ENCODE measurements around the gene RNF31. TPM values are rescaled to one million over a fixed set of nuclear protein-coding genes. Genes with fewer than 3 reads are reported as not detected.

Gene RNF31
- polyA plus RNA-seq, 1 experiment, result 12.4 TPM

- ChIA-PET POLR2A (no interaction called here), CTCF (interaction anchor here (1.1 kb wide), 1 partner anchor 12 kb away, joined by 3 read pairs; no protein-coding TSS in a partner anchor)
- TF ChIP-seq, protein P1, sequence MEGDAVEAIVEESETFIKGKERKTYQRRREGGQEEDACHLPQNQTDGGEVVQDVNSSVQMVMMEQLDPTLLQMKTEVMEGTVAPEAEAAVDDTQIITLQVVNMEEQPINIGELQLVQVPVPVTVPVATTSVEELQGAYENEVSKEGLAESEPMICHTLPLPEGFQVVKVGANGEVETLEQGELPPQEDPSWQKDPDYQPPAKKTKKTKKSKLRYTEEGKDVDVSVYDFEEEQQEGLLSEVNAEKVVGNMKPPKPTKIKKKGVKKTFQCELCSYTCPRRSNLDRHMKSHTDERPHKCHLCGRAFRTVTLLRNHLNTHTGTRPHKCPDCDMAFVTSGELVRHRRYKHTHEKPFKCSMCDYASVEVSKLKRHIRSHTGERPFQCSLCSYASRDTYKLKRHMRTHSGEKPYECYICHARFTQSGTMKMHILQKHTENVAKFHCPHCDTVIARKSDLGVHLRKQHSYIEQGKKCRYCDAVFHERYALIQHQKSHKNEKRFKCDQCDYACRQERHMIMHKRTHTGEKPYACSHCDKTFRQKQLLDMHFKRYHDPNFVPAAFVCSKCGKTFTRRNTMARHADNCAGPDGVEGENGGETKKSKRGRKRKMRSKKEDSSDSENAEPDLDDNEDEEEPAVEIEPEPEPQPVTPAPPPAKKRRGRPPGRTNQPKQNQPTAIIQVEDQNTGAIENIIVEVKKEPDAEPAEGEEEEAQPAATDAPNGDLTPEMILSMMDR (IDR thresholded peaks at IDR 0.05; ENCODE audit: insufficient read depth, low read depth, low read length), result no peak
- H3K4me3 ChIP-seq (ENCODE audit: low read depth, low read length), result no peak overlapping the region
- no peak for DNase-seq (ENCODE audit: low read depth)
- no peaks in the 10 kb centered on the region for H3K27me3 ChIP-seq (ENCODE audit: control insufficient read depth, insufficient read depth, low read length)
- peaks cover 23% of the 10 kb centered on the region for H3K36me3 ChIP-seq (ENCODE audit: control insufficient read depth, insufficient read depth, low read length)
Measured at GRCh38 chr14:24204163-24205146, 57.2 kb downstream of the RNF31 start.

GRCh38 chr14:24206260-24207103 lies 59.2 kb downstream of the RNF31 start:
- Histone ChIP-seq H3K36me3 (ENCODE audit: control insufficient read depth, insufficient read depth, low read length) (peaks cover 29% of the 10 kb centered on the region), H3K27me3 (ENCODE audit: control insufficient read depth, insufficient read depth, low read length) (no peaks in the 10 kb centered on the region), H3K4me3 (ENCODE audit: low read depth, low read length) (no peak overlapping the region)
- TF ChIP-seq, protein P1 (IDR thresholded peaks at IDR 0.05; ENCODE audit: insufficient read depth, low read depth, low read length), result no peak
- CTCF ChIA-PET, result interaction anchor here (0.5 to 1.7 kb wide), 3 partner anchors 11 to 729 kb away, joined by 3 to 5 read pairs (median 3); no protein-coding TSS in a partner anchor
- no peak for DNase-seq (ENCODE audit: low read depth)
- POLR2A ChIA-PET, result no interaction called here

DNA sequence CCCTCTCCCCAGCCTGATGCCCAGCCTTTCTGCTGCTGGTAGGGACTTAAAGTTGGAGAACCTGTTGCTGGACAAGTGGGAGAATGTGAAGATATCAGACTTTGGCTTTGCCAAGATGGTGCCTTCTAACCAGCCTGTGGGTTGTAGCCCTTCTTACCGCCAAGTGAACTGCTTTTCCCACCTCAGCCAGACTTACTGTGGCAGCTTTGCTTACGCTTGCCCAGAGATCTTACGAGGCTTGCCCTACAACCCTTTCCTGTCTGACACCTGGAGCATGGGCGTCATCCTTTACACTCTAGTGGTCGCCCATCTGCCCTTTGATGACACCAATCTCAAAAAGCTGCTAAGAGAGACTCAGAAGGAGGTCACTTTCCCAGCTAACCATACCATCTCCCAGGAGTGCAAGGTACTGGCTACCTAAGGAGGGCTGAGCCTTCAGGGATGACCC lies 59.8 kb downstream of the RNF31 start:
- POLR2A ChIA-PET, result no interaction called here
- Histone ChIP-seq H3K4me3 (ENCODE audit: low read depth, low read length) (no peak overlapping the region), H3K27me3 (ENCODE audit: control insufficient read depth, insufficient read depth, low read length) (no peaks in the 10 kb centered on the region), H3K36me3 (ENCODE audit: control insufficient read depth, insufficient read depth, low read length) (peaks cover 27% of the 10 kb centered on the region)
- DNase-seq (ENCODE audit: low read depth), result no peak
- TF ChIP-seq, protein P1 (IDR thresholded peaks at IDR 0.05; ENCODE audit: insufficient read depth, low read depth, low read length), result no peak
- CTCF ChIA-PET, result interaction anchor here (1.7 kb wide), 1 partner anchor 11 kb away, joined by 5 read pairs; no protein-coding TSS in a partner anchor

GRCh38 chr14:24207625-24208024 lies 60.3 kb downstream of the RNF31 start:
- ChIA-PET POLR2A (no interaction called here), CTCF (interaction anchor here (1.7 kb wide), 1 partner anchor 12 kb away, joined by 5 read pairs; no protein-coding TSS in a partner anchor)
- no peaks in the 10 kb centered on the region for H3K27me3 ChIP-seq (ENCODE audit: control insufficient read depth, insufficient read depth, low read length)
- H3K36me3 ChIP-seq (ENCODE audit: control insufficient read depth, insufficient read depth, low read length), result peaks cover 27% of the 10 kb centered on the region
- no peak overlapping the region for H3K4me3 ChIP-seq (ENCODE audit: low read depth, low read length)
- no peak for DNase-seq (ENCODE audit: low read depth)
- TF ChIP-seq, protein P1 (IDR thresholded peaks at IDR 0.05; ENCODE audit: insufficient read depth, low read depth, low read length), result no peak

Small RNA genes within 50 kb of the gene (small RNA-seq; reads per million reads assigned to genes)
- gene AL136295.4 (ENCODE audit: insufficient read length, low read depth, low replicate concordance) (not detected), gene CHMP4A (ENCODE audit: insufficient read length, low read depth, low replicate concordance) (not detected), gene IPO4 (ENCODE audit: insufficient read length, low read depth, low replicate concordance) (not detected), gene IRF9 (ENCODE audit: insufficient read length, low read depth, low replicate concordance) (not detected), gene RNA5SP383 (ENCODE audit: insufficient read length, low read depth, low replicate concordance) (not detected)

Other genes with a start within 250 kb of the RNF31 start
- 24.3 and 24.7 TPM in 2 replicates for gene DHRS4, start 193.7 kb upstream of the RNF31 start, polyA plus RNA-seq (2011; rRNA removed)
- 12.5 and 15.0 TPM in 2 replicates for gene DHRS4L2, start 158.6 kb upstream of the RNF31 start, polyA plus RNA-seq (2011; rRNA removed)
- gene CARMIL3, start 95.5 kb upstream of the RNF31 start, polyA plus RNA-seq (2011; rRNA removed), result 0.02 and 0.04 TPM in 2 replicates
- gene CPNE6, start 75.9 kb upstream of the RNF31 start, polyA plus RNA-seq (2011; rRNA removed), result not detected in 2 replicates
- gene PCK2, start 53.2 kb upstream of the RNF31 start, polyA plus RNA-seq (2011; rRNA removed), result 141 and 227 TPM in 2 replicates
- gene DCAF11, start 32.7 kb upstream of the RNF31 start, polyA plus RNA-seq (2011; rRNA removed), result 41.5 and 50.0 TPM in 2 replicates
- gene NRL, start 32.5 kb upstream of the RNF31 start, polyA plus RNA-seq (2011; rRNA removed), result 0.59 and 0.91 TPM in 2 replicates
- gene FITM1, start 16.8 kb upstream of the RNF31 start, polyA plus RNA-seq (2011; rRNA removed), result 0.10 and 0.23 TPM in 2 replicates
- 48.9 and 106 TPM in 2 replicates for gene PSME1, start 11.3 kb upstream of the RNF31 start, polyA plus RNA-seq (2011; rRNA removed)
- gene EMC9, start 5.9 kb upstream of the RNF31 start, polyA plus RNA-seq (2011; rRNA removed), result 6.9 and 13.3 TPM in 2 replicates
- gene PSME2, start 888 bp upstream of the RNF31 start, polyA plus RNA-seq (2011; rRNA removed), result 165 and 178 TPM in 2 replicates
- gene IRF9, start 13.8 kb downstream of the RNF31 start, polyA plus RNA-seq (2011; rRNA removed), result 84.8 and 107 TPM in 2 replicates
- gene REC8, start 24.6 kb downstream of the RNF31 start, polyA plus RNA-seq (2011; rRNA removed), result 2.7 and 5.5 TPM in 2 replicates
- gene IPO4, start 41.3 kb downstream of the RNF31 start, polyA plus RNA-seq (2011; rRNA removed), result 11.5 and 26.8 TPM in 2 replicates
- gene TM9SF1, start 47.9 kb downstream of the RNF31 start, polyA plus RNA-seq (2011; rRNA removed), result 50.5 and 59.2 TPM in 2 replicates
- not detected in 2 replicates for gene TSSK4, start 58.2 kb downstream of the RNF31 start, polyA plus RNA-seq (2011; rRNA removed)
- gene CHMP4A, start 66.0 kb downstream of the RNF31 start, polyA plus RNA-seq (2011; rRNA removed), result 36.3 and 52.1 TPM in 2 replicates
- gene MDP1, start 68.6 kb downstream of the RNF31 start, polyA plus RNA-seq (2011; rRNA removed), result 16.3 and 19.3 TPM in 2 replicates
- 242 and 329 TPM in 2 replicates for gene NEDD8, start 84.9 kb downstream of the RNF31 start, polyA plus RNA-seq (2011; rRNA removed)
- gene GMPR2, start 85.4 kb downstream of the RNF31 start, polyA plus RNA-seq (2011; rRNA removed), result 103 and 116 TPM in 2 replicates
- 37.2 and 41.7 TPM in 2 replicates for gene TINF2, start 95.1 kb downstream of the RNF31 start, polyA plus RNA-seq (2011; rRNA removed)
- gene TGM1, start 115.7 kb downstream of the RNF31 start, polyA plus RNA-seq (2011; rRNA removed), result 0.97 and 2.9 TPM in 2 replicates
- gene RABGGTA, start 124.1 kb downstream of the RNF31 start, polyA plus RNA-seq (2011; rRNA removed), result 23.2 and 52.5 TPM in 2 replicates
- 40.5 and 57.1 TPM in 2 replicates for gene DHRS1, start 152.3 kb downstream of the RNF31 start, polyA plus RNA-seq (2011; rRNA removed)
- 13.9 and 16.3 TPM in 2 replicates for gene NOP9, start 152.4 kb downstream of the RNF31 start, polyA plus RNA-seq (2011; rRNA removed)
- gene CIDEB, start 160.5 kb downstream of the RNF31 start, polyA plus RNA-seq (2011; rRNA removed), result 0.63 and 0.98 TPM in 2 replicates
- gene LTB4R2, start 162.6 kb downstream of the RNF31 start, polyA plus RNA-seq (2011; rRNA removed), result 0.98 and 1.6 TPM in 2 replicates
- 2.5 and 2.6 TPM in 2 replicates for gene LTB4R, start 164.0 kb downstream of the RNF31 start, polyA plus RNA-seq (2011; rRNA removed)
- gene ADCY4, start 187.6 kb downstream of the RNF31 start, polyA plus RNA-seq (2011; rRNA removed), result 4.1 and 6.8 TPM in 2 replicates
- 4.3 and 4.4 TPM in 2 replicates for gene RIPK3, start 192.5 kb downstream of the RNF31 start, polyA plus RNA-seq (2011; rRNA removed)
- 95.8 and 151 TPM in 2 replicates for gene NFATC4, start 220.7 kb downstream of the RNF31 start, polyA plus RNA-seq (2011; rRNA removed)

Data from BJ (cell line).